ENCODE results near the gene NCR2. TPM values are rescaled to one million over a fixed set of nuclear protein-coding genes. Genes with fewer than 3 reads are reported as not detected.

Gene NCR2
- total RNA-seq, 1 experiment from 2014 or later = not detected

DNA sequence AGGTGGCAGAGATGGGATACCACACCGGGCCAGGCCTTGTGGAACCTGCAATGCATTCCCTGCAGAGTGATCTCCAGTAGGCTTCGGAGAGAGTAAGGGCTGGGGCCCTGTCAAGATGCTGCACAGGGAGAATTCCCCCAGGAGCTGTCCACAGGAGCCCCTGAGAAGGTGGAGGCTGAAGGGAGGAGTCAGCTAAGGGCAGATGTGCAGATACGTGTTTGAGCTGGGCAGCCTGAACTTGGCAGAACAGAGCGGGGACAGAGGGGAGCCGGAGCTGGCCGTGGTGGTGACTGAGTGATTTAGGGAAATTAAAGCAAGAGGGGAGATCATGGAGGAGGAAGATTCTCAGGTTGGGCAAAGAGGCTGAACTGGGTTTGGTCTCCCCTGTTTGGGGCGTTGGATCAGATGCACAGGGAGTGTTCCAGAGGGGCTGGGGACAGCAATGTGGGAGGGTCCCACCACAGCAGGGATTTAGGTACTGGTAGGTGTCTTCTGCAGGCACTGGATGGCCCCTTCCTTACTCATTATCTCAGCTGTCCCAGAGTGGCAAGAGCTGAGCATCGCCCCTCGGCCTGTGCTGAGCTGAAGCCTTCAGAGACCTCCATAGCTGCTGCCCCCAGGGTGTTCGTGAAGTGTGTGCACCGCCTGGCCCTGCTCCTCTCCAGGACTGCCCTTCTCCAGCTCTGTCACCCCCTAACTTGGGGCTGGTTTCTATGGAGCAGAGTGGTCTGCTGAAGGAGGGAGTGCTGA, 3.8 kb upstream of the NCR2 start:
- no peak for DNase-seq (ENCODE audit: low read depth)

DNA sequence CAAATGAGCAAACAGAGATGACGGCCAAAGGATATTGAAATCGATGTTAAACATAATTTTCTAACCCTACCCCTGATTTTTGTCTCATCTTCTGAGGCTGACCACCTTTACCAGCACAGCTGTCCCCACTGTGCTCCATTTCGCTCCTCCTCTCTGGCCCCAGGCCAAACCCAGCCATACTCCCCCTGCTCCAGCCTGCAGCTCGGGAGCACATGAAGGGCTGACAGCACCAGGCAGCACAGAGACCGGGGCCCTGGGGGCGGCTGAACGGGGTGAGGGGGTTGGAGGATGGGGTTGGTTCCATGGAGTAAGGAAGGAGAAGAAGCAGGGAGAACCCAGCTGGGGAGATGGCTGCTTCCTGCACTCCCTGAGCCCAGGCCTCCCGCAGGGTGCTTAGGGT, 3.2 kb upstream of the NCR2 start:
- DNase-seq (ENCODE audit: low read depth) = no peak

DNA sequence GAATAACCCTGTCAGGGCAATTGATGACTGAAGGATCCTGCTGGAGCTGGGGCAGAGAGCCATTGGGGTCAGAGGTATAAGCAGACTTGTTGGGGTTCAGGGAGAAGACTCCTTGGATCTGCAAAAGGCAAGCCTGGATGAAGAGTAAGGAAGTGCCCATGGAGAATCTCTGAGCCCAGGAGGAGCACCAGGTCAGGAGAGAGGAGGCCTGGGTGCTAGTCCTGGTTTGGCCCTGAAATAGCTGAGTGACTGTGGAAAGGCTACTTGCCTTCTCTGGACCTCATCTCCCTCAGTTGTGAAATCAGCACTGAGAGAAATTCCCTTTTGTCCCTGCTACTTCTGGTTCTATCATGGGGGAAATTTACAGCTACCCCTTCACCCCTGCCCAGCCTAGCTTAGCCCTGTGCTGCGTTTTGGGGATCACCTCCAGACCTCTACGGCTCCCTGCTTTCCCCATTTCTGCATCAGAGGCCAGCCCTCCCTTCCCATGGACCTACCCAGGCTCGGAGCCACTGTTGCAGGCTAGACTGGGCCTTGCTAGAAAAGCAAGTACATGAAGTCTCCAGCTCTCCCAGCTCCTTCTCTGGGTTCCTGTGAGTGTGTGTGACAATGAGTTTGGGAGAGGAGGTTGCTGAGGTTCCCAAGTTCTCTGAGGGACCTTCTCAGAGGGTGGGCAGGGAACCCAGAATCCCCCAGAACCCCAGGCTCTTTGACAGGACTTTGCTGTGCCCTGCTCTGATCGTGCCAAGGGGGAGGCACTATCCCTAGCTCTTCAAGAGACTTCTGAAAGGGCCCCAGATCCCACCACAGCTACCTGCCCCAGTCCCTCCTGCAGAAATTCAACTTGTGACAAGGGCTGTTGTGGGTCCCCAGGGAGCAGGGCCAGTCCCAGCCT, 2.3 kb upstream of the NCR2 start:
- no peak for DNase-seq (ENCODE audit: low read depth)

DNA sequence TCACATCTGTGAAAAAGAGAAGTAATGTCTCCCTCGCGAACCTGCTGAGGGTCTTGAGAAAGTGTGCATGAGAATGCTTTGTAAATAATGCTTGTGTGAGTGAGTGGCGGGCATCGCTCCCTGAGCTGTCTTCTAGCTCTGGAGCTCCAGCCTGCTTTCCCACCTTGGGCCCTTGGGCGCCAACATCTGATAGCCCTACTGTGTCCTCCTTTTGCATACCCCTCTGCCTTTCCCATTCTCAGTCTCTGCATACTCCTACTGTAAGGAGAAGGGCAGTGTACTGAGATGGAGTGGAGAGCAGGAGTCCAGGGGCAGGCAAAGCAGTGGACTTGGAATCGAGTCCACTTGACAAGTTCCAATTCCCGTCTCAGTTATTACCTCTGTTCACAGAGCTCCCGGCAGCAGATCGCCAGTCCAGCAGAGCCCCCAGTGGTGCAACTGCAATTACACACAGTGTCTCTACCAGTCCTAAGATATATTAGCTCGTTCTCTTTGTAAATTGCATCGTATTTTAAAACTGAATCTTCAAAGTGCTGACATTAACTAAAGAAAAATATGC, 847 bp upstream of the NCR2 start:
- DNase-seq (ENCODE audit: low read depth) = peak; percentile 28

DNA sequence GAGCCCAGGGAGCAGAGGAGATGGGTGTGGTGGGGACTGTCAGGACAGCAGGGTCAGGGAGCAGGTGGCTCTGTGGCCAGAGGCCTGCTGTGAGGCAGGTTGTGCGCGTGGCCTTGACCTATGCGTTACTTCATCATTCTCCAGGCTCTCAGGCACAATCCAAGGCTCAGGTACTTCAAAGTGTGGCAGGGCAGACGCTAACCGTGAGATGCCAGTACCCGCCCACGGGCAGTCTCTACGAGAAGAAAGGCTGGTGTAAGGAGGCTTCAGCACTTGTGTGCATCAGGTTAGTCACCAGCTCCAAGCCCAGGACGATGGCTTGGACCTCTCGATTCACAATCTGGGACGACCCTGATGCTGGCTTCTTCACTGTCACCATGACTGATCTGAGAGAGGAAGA, 535 bp downstream of the NCR2 start:
- DNase-seq (ENCODE audit: low read depth) = no peak

DNA sequence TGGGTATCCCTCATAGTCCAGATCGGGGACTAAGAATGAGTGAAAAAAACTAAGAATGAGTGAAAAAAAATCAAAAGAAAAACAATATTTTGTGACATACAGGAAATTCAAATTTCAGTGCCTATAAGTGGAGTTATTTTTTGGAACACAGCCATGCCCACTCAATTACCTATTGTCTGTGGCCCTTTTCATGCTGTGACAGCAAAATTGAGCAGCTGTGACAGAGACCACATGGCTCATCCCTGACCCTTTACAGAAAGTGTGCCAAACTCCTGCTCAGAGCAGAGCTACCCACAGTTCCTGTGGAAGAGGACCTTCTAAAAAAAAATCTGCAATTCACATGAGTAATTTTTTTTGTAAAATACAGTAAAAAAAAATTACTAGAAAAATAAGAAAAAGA, 1.4 kb downstream of the NCR2 start:
- DNase-seq (ENCODE audit: low read depth) = no peak

DNA sequence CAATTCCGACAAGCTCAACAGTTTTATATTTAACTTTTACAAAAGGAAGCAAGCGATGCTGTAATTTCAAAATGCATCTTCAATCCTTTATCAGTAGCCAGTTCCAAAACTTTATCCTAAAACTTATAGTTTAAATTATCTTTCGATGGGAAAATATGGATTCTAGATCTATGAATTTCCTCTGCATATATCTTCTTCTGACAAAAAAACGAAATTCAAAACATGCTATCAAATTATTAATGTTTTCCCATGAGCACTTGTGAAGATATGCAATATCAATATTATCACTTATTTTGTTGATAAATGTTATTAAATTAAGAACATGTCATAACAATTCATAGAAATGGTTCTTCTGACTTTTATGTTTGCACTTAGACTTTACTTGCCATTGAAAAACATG, 2.3 kb downstream of the NCR2 start:
- no peak for DNase-seq (ENCODE audit: low read depth)

DNA sequence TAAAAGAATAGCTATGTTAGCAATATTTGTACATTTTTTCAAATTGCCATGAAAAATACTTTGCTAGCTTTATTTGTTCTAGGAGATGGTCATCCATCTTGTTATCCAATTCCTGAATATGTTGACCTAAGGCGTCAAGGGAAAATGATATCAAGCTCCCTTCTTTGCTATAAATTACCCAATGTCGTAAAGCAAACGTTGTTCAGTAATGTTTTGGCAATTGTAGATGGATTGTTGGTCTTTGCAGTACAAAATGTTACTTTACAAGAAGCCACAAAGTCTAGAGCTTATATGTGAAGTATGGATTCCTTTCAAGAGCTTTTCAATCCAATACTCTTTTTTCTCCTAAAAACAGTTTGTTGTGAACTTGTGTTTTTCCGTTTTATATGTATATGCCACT, 3.3 kb downstream of the NCR2 start:
- DNase-seq (ENCODE audit: low read depth) = no peak

DNA sequence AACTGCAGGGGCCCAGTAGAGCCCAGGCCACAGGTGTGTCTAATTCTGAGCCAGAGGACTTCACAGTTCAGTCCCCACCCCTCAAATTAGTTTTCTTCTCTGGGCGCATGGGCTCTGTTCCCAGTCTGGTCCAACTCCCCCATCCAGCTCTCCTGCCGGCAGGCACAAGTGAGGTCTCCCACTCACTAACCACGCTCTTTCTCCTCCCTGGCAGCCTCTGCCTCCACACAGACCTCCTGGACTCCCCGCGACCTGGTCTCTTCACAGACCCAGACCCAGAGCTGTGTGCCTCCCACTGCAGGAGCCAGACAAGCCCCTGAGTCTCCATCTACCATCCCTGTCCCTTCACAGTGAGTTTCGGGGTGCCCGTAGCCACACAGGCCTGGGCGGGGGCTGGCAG, 6.2 kb downstream of the NCR2 start:
- DNase-seq (ENCODE audit: low read depth) = no peak

DNA sequence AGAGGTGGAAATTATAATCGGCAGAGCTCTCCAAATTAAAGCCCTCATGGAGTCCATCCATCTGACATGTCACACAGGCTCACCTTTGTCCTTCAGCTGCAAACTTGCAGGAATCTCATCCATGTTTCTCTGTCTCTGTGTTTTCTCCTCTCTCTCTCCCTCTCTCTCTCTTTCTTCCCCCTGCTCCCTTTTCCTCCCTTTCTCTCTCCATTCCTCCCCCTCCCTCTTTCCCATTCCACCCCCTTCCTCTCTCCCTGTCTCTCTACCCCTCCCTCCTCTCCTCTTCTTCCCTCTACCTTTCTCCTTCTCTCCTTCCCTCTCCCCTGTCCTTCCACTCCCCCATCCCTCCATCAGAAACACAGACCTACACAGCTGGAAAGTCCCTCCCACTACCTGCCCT, 6.8 kb downstream of the NCR2 start:
- DNase-seq (ENCODE audit: low read depth) = no peak

DNA sequence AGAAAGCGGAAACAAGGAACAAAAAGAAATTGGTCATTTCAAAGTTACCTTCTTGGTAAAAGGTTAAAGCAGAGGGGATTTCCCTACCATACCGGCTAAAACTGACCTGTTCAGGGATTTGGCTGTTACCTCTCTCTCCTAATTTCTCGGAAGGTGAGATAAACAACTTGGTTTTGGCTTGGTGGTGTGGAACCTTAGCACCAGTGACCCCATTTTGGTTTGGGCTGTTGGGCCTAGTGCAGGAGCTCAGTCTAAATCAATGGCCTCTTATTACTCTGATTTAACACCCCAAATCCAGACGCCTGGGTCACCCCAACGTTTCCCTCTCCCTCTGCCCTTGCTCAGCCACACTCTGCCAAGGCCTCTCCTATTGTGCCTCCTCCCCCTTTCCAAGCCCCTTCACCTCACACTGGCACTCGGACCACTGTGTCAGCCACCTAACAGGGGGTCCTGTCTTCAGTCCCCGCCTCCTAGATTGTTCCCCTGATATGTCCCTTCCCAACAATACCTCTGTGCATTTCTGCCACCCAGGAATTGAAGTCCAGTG, 8.3 kb downstream of the NCR2 start:
- DNase-seq (ENCODE audit: low read depth) = no peak

DNA sequence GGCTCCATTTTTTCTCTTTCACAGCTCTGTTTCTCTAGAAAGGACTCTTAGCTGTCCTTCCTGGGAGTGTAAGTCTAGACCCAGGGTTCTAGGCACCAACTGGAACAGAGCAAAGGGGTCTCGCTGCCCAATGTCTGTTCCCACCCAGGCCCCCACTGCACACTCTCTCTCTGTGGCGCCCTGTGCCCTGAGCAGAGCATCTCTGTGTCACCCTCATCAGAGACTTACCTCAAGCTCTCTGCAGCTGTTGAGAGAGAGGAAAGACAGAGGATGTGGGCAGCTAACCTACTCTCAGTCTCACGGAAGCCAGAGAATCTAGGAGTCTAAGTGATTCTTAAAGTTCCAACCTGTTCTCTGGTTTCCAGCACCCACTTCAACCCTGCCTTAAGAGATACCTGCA, 9.5 kb downstream of the NCR2 start:
- DNase-seq (ENCODE audit: low read depth) = no peak

DNA sequence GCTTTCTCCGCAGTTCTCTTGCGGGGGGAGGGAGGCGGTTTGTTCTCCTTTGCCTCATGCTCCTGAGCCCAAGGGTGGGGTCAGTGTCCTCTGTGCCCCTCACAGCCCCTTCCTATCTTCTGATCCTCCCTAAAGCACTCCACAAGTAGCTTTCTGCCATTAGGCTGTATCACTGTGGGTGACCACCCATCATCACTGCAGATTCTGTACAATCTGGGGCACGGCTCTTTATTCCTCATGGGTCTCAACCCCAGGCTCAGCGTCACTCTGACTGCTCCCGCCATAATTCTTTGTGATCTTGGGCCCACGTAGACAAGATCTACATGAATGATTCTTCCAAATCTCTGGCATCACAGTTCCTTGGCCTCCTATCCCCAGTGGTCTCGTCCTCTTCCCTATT, 10.5 kb downstream of the NCR2 start:
- no peak for DNase-seq (ENCODE audit: low read depth)

DNA sequence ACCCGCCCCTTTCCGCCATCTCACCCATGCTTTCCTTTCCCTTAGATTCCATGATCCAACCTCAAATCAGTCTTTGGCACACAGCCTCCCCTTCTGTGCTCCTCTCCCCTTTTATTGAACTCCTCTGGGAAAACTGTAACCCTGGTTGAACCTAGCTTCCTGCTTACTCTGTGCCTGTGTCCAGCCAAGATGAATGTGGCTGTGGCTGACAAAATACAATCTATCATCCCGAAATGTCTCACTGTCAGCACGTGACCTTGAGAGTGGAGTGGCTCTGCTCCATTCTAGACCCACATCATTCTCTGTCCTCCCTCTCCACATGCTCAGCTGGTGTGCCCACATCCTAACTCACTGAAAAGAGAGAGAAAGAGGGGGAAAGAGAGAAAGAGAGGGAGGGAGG, 11.0 kb downstream of the NCR2 start:
- no peak for DNase-seq (ENCODE audit: low read depth)

DNA sequence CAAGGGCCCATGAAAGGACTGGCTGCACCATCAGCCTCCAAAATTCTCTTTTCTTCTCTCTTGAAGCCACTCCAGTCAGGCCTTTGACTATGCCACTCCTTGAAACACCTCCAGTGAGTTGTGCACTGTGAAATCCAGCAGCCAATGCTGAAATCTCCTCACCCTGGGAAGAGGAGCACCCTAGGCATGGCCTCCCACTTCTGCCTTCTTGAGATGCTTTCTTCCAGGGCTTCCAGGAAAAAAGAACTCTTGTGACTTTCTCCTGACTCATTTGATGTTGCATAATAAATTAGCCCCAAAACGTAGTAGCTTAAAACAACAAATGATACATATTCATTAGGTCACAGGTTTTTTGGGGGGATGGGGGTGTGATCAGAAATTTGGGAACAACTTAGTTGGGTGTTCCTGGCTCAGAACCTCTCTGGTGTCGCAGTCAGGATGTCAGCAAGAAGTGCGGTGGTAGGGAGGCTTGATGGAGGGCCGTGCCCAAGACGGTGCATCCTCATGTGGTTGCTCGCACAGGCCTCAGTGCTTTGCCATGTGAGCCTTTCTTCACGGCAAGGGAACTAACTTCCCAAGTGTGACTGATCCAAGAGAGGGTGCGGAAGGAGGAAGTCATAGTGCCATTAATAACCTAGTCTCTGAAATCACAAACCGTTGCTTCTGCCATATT, 12.1 kb downstream of the NCR2 start:
- DNase-seq (ENCODE audit: low read depth) = no peak

DNA sequence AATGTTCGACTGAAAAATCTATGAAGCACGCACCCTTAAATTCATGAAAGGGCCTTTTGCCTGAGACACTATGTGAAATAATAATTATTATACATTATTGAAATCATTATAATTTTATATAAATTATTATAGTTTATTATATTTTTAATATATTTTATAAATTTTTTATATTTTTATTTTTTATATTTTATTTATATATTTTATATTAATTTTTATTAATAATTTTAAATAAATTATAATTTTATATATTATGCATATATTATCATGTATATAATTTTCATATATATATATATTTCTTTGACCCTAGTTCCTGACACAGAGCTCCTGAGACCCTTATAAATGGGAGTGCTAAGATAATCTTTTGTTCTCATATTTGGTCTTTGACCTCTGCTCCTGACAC, 13.5 kb downstream of the NCR2 start:
- no peak for DNase-seq (ENCODE audit: low read depth)

DNA sequence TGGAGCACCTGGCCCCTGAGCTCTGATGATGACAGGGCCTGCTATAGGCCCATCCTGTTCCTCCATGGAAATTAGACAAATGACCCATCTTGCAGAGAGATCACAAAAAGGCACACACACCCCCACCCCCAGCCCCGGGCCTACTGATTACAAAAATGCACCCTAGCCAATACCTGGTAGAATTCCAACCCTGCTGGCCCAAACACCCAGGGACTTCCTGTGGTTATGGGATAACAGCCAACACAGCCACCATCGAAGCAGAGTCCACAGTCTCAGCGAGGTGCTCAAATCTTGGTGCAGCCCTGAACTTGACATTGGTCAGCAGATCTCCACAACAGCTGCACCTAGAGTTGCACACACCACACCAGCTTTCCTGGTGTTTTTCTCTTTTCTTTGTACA, 17.0 kb downstream of the NCR2 start:
- DNase-seq (ENCODE audit: low read depth) = no peak

DNA sequence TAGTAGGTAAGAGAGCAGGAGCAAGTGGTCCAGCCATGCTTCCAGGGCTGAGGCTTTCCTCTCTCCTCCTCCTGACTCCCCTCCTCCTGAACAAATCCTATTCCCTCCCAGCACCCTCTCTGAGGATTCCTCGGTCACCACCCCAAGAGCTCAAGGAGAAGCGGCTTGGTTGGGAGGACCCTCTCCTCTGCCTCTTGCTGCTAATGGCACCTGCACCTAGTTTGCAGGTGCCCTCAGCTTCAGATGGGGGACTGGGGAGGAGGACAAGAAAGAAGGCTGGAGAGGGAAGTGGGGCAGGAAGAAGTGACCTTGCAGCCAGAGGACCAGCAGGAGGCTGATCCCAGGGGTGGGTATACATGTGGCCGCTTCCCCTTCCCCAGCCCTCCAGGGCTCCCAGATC, 17.5 kb downstream of the NCR2 start:
- no peak for DNase-seq (ENCODE audit: low read depth)

DNA sequence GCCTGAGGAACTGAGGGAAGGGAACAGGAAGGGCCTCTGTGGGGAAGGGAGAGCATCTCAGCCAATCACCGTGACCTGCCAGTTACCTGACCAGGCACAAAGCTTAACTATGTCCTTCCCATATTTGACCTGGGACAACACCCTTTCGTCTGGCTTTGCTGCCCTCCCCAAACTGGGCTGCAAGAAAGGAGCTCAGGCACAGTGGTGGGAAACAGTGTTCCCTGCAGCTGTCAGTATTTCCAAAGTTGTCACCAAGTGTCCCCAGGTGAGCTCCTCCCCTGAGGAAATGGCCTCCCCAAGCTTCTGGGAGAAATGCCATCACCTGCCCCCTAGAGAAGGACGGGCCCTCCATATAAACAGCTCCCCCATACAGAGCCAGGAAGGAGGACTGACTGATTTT, 17.9 kb downstream of the NCR2 start:
- no peak for DNase-seq (ENCODE audit: low read depth)

DNA sequence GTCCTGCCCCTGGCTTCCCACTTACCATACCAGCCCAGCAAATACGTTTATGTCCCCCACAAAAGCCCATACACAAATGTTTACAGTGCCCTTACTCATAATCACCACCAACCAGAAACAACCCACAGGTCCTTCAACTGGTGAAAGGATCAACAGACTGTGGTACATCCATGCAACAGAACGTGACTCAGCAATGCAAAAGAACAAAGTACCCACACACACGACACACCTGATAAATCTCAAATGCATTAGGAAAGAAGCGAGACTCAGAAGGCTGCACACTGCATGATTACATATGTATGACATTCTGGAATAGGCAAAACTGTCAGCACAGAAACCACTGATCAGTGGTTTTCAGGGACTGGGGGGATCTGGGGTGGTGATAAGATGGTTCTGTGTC, 20.5 kb downstream of the NCR2 start:
- DNase-seq (ENCODE audit: low read depth) = no peak

DNA sequence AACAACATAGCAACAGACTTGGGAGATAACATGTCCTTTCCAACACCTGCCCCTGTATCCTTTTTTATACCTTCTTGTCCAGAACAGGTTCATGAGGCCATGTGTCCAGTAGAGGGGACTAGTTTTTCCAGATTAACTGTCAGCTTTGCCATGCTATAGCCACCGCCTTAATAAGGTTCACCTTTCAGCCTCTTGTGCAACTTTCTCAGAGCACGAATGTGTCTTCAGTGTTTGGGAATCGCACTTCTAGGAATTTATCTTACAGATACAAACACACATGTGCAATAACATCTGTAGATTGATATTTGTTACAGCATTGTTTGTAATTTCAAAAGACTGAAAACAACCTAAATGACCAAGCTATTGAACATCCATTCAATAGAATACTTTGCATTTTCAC, 21.4 kb downstream of the NCR2 start:
- no peak for DNase-seq (ENCODE audit: low read depth)

DNA sequence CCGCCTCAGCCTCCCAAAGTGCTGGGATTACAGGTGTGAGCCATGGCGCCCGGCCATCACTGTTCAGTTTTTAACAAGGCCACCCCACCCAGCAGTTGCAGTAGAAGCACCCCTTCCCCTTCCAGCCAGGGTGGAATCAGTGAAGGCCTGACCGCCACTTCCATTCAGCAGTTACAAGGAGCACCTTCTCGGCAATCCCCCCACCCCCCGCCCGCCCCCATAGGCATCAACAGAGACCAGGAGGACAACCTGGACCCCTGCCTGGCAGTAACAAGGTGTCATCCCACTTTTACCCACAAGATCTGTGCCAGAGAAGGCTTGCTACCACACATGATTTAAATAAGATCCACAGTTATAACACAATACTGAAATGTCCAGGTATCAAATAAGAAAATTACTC, 23.1 kb downstream of the NCR2 start:
- no peak for DNase-seq (ENCODE audit: low read depth)
